Measurements from ENCODE around the gene CNTN4.

The CNTN4 gene

GRCh38 chr3:2927259-2927658, 828.6 kb downstream of the CNTN4 start:
- DNase-seq (ENCODE audit: low spot score), result no peak
- TF ChIP-seq CTCF (IDR thresholded peaks at IDR 0.05), result no peak
- H3K27ac ChIP-seq, result no peak overlapping the region
- no peak overlapping the region for H3K4me3 ChIP-seq

GRCh38 chr3:2929574-2929973, 830.9 kb downstream of the CNTN4 start:
- no peak for DNase-seq (ENCODE audit: low spot score)
- no peak overlapping the region for H3K4me3 ChIP-seq
- no peak overlapping the region for H3K27ac ChIP-seq
- TF ChIP-seq CTCF (IDR thresholded peaks at IDR 0.05), result no peak

- Histone ChIP-seq H3K4me3 (no peak overlapping the region), H3K27ac (no peak overlapping the region)
- no peak for TF ChIP-seq CTCF (IDR thresholded peaks at IDR 0.05)
- no peak for DNase-seq (ENCODE audit: low spot score)
Measured at GRCh38 chr3:2931265-2931664, 832.6 kb downstream of the CNTN4 start.

DNA sequence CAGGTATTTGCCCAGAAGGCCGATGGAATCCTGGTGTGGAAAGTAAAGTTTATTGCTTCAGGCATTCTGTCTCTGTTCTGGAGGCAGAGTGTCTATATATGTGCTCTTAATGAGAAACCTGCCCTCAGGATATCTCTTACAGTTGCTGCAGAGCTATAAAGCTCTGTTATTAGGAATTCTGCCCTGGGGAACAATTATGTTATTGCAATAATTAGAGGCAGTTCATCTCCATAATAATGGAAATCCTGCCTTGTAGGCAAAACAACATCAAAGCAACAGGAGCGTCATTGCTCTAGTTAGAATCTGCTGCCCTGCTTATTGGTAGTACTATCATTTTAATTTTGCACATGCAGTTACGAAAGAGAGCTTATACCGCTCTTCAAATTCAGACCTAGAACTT, 835.9 kb downstream of the CNTN4 start:
- Histone ChIP-seq H3K27ac (no peak overlapping the region), H3K4me3 (no peak overlapping the region)
- no peak for DNase-seq (ENCODE audit: low spot score)
- TF ChIP-seq CTCF (IDR thresholded peaks at IDR 0.05), result no peak

DNA sequence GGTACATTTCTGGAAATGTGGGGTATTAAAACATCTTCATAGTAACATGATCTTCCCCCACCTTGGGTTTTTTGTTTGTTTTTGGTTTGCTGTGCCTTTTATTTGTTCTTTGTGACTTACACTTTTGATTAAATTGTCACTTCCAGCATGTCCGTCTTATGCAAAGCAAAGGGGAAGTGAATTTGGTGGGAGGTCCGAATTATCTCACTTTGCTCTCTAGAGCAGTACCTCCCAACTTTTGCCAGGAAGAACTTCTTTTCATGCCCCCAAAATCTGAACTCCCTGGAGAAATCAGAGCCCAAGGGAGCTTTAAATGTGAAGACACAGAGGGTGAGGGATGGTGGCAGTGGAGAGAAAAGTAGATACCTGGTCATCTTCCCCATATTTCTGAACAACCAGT, 838.4 kb downstream of the CNTN4 start:
- Histone ChIP-seq H3K4me3 (no peak overlapping the region), H3K27ac (no peak overlapping the region)
- no peak for TF ChIP-seq CTCF (IDR thresholded peaks at IDR 0.05)
- DNase-seq (ENCODE audit: low spot score), result no peak

DNA sequence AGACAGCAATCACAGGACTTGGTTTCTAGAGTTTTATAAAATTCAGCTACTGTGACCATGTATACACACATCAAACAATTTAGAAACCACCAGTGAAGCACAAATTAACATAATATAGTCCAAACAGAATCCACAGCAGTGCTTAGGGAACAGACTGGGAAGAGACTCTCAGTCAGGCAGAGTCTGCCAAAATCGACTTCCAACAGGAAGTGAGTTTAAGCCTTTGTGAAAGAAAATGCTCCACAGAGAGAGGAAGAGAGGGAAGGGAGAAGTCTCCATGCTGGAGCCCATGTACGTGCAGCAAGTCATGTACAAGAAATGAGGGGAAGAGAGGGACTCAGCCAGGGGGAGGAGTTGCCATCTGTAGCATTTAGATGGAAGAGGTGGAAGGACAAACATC, 838.9 kb downstream of the CNTN4 start:
- Histone ChIP-seq H3K27ac (no peak overlapping the region), H3K4me3 (no peak overlapping the region)
- TF ChIP-seq CTCF (IDR thresholded peaks at IDR 0.05), result no peak
- DNase-seq (ENCODE audit: low spot score), result no peak

- Histone ChIP-seq H3K27ac (no peak overlapping the region), H3K4me3 (no peak overlapping the region)
- no peak for DNase-seq (ENCODE audit: low spot score)
- TF ChIP-seq CTCF (IDR thresholded peaks at IDR 0.05), result no peak
Measured at GRCh38 chr3:2938711-2939110, 840.0 kb downstream of the CNTN4 start.

Measured in coronary artery (tissue), 2 donors.